Effector memory CD4-positive, alpha-beta T cell (primary cell): ENCODE data around the gene FZR1.
A peak's percentile ranks its signal among the peaks of the same experiment; 100 is the strongest.

Experiments used
- DNase-seq, 3 donors: peaks; one replicate each; pipeline ENCODE4 v3.0.0-alpha.2; 2020
- H3K27ac ChIP-seq: 2 replicates; pipeline ENCODE4 v1.7.0; 2013; ENCODE audit warnings: mild to moderate bottlenecking, low read length, moderate library complexity; ENCODE audit not compliant: insufficient read depth, poor library complexity, severe bottlenecking
- H3K27me3 ChIP-seq: replicated peaks from 2 replicates; pipeline ENCODE4 v1.7.0; 2013; ENCODE audit warnings: mild to moderate bottlenecking, low read length; ENCODE audit not compliant: insufficient read depth, control insufficient read depth, poor library complexity, severe bottlenecking
- H3K36me3 ChIP-seq: 2 replicates; pipeline ENCODE4 v1.7.0; 2013; ENCODE audit warnings: mild to moderate bottlenecking, low read length, moderate library complexity; ENCODE audit not compliant: control insufficient read depth, insufficient read depth
- H3K4me1 ChIP-seq: 2 replicates; pipeline ENCODE4 v1.7.0; 2013; ENCODE audit warnings: low read length, mild to moderate bottlenecking; ENCODE audit not compliant: control insufficient read depth, insufficient read depth, poor library complexity, severe bottlenecking
- H3K4me3 ChIP-seq: 2 replicates; pipeline ENCODE4 v1.7.0; 2013; ENCODE audit warnings: low read length, low read depth, mild to moderate bottlenecking; ENCODE audit not compliant: insufficient read depth, poor library complexity, severe bottlenecking
- H3K9me3 ChIP-seq: 2 replicates; pipeline ENCODE4 v1.7.0; 2013; ENCODE audit warnings: mild to moderate bottlenecking, low read length, moderate library complexity; ENCODE audit not compliant: control insufficient read depth

The FZR1 gene

GRCh38 chr19:3515891-3516422 lies 9.8 kb downstream of the FZR1 start:
- DNase-seq, result no peak
- no peak overlapping the region for H3K4me3 ChIP-seq
- H3K27me3 ChIP-seq, result no peaks in the 10 kb centered on the region
- H3K36me3 ChIP-seq, result peaks cover 12% of the 10 kb centered on the region
- no peak overlapping the region for H3K27ac ChIP-seq
- H3K4me1 ChIP-seq, result peaks cover 10% of the 10 kb centered on the region
- no peaks in the 10 kb centered on the region for H3K9me3 ChIP-seq

GRCh38 chr19:3516675-3517207 lies 10.6 kb downstream of the FZR1 start:
- peak in 1 of 3 donors; percentile 38 for DNase-seq
- Histone ChIP-seq H3K27ac (no peak overlapping the region), H3K4me1 (peaks cover 10% of the 10 kb centered on the region), H3K27me3 (no peaks in the 10 kb centered on the region), H3K4me3 (no peak overlapping the region), H3K36me3 (peaks cover 8% of the 10 kb centered on the region), H3K9me3 (no peaks in the 10 kb centered on the region)

- H3K27ac ChIP-seq, result no peak overlapping the region
- H3K4me3 ChIP-seq, result no peak overlapping the region
- H3K4me1 ChIP-seq, result peaks cover 10% of the 10 kb centered on the region
- no peaks in the 10 kb centered on the region for H3K27me3 ChIP-seq
- H3K36me3 ChIP-seq, result peaks cover 11% of the 10 kb centered on the region
- H3K9me3 ChIP-seq, result no peaks in the 10 kb centered on the region
- DNase-seq, result no peak
Observed at GRCh38 chr19:3517638-3518037, 11.5 kb downstream of the FZR1 start.

GRCh38 chr19:3518255-3518654 lies 12.1 kb downstream of the FZR1 start:
- H3K27me3 ChIP-seq, result no peaks in the 10 kb centered on the region
- H3K36me3 ChIP-seq, result peaks cover 18% of the 10 kb centered on the region
- H3K9me3 ChIP-seq, result no peaks in the 10 kb centered on the region
- no peak overlapping the region for H3K4me3 ChIP-seq
- H3K27ac ChIP-seq, result no peak overlapping the region
- H3K4me1 ChIP-seq, result peaks cover 10% of the 10 kb centered on the region
- DNase-seq, result no peak

- no peak for DNase-seq
- Histone ChIP-seq H3K27ac (no peak overlapping the region), H3K4me3 (no peak overlapping the region), H3K27me3 (no peaks in the 10 kb centered on the region), H3K36me3 (peaks cover 22% of the 10 kb centered on the region), H3K4me1 (peaks cover 10% of the 10 kb centered on the region), H3K9me3 (no peaks in the 10 kb centered on the region)
Observed at GRCh38 chr19:3518659-3519058, 12.5 kb downstream of the FZR1 start.

- no peak overlapping the region for H3K27ac ChIP-seq
- no peak overlapping the region for H3K4me3 ChIP-seq
- DNase-seq, result no peak
- peaks cover 23% of the 10 kb centered on the region for H3K36me3 ChIP-seq
- H3K4me1 ChIP-seq, result peaks cover 10% of the 10 kb centered on the region
- H3K27me3 ChIP-seq, result no peaks in the 10 kb centered on the region
- no peaks in the 10 kb centered on the region for H3K9me3 ChIP-seq
Observed at GRCh38 chr19:3519126-3519525, 13.0 kb downstream of the FZR1 start.

GRCh38 chr19:3520166-3521103 lies 14.3 kb downstream of the FZR1 start:
- no peak overlapping the region for H3K4me3 ChIP-seq
- H3K36me3 ChIP-seq, result peaks cover 32% of the 10 kb centered on the region
- no peak for DNase-seq

GRCh38 chr19:3521104-3521445 lies 15.0 kb downstream of the FZR1 start:
- H3K27ac ChIP-seq, result no peak overlapping the region
- no peaks in the 10 kb centered on the region for H3K27me3 ChIP-seq
- H3K4me3 ChIP-seq, result no peak overlapping the region
- no peak for DNase-seq
- H3K4me1 ChIP-seq, result peaks cover 10% of the 10 kb centered on the region
- peaks cover 38% of the 10 kb centered on the region for H3K36me3 ChIP-seq
- H3K9me3 ChIP-seq, result no peaks in the 10 kb centered on the region

More at GRCh38 chr19:3520166-3521103, 14.3 kb downstream of the FZR1 start:
- Histone ChIP-seq H3K9me3 (no peaks in the 10 kb centered on the region), H3K27ac (no peak overlapping the region), H3K4me1 (peaks cover 10% of the 10 kb centered on the region), H3K27me3 (no peaks in the 10 kb centered on the region)

- H3K27ac ChIP-seq, result no peak overlapping the region
- H3K4me3 ChIP-seq, result no peak overlapping the region
- H3K9me3 ChIP-seq, result no peaks in the 10 kb centered on the region
- no peaks in the 10 kb centered on the region for H3K4me1 ChIP-seq
- DNase-seq, result no peak
- peaks cover 53% of the 10 kb centered on the region for H3K36me3 ChIP-seq
- no peaks in the 10 kb centered on the region for H3K27me3 ChIP-seq
Observed at GRCh38 chr19:3522421-3523360, 16.6 kb downstream of the FZR1 start.
